Breast epithelium (tissue), 3 donors: ENCODE results near the gene PML.

Experiments used
- POLR2A ChIP-seq: fragments of 450-650 bp; IDR thresholded peaks from one replicate; pipeline ENCODE4 v1.6.1; 2016; ENCODE audit warnings: antibody characterized with exemption, mild to moderate bottlenecking, moderate library complexity
- POLR2AphosphoS5 ChIP-seq, 3 donors: sonication (generic); formaldehyde crosslinking; IDR thresholded peaks; one replicate each; pipeline ENCODE4 v1.6.1; 2017; ENCODE audit warnings: antibody characterized with exemption in 3 of 3
- TF ChIP-seq, protein P1 (sequence below), 3 donors: fragments of 450-650 bp; IDR thresholded peaks; one replicate each; pipeline ENCODE4 v1.5.1; 2016 to 2017; ENCODE audit warnings: antibody characterized with exemption in 3 of 3, mild to moderate bottlenecking in 3 of 3, moderate library complexity in 3 of 3

DNA sequence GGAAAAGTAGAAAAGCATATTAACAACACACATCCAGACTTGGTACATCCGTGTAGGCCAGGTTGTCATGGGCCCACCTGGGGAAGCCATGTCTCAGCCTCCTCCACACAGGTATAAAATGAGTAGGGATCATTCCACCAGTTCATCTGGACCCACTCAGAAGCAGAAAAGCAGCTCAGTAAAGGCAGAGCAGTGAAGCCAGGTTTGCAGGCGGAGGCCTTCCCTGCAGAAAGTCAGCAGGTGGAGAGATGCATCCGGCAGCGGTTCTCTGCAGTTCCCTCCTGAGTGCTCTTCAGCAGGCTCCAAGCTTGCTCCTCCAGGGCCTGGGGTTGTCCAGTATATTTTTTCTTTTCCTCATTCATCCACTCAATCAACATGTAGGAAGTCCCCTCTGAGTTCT lies 46.1 kb upstream of the PML start:
- TF ChIP-seq, protein P1, sequence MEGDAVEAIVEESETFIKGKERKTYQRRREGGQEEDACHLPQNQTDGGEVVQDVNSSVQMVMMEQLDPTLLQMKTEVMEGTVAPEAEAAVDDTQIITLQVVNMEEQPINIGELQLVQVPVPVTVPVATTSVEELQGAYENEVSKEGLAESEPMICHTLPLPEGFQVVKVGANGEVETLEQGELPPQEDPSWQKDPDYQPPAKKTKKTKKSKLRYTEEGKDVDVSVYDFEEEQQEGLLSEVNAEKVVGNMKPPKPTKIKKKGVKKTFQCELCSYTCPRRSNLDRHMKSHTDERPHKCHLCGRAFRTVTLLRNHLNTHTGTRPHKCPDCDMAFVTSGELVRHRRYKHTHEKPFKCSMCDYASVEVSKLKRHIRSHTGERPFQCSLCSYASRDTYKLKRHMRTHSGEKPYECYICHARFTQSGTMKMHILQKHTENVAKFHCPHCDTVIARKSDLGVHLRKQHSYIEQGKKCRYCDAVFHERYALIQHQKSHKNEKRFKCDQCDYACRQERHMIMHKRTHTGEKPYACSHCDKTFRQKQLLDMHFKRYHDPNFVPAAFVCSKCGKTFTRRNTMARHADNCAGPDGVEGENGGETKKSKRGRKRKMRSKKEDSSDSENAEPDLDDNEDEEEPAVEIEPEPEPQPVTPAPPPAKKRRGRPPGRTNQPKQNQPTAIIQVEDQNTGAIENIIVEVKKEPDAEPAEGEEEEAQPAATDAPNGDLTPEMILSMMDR (IDR thresholded peaks at IDR 0.05), result no peak
- TF ChIP-seq POLR2AphosphoS5 (IDR thresholded peaks at IDR 0.05), result no peak
- TF ChIP-seq POLR2A, result no peak
